GM23338 (cell line): ENCODE measurements around the gene STIM2. TPM values are rescaled to one million over a fixed set of nuclear protein-coding genes. Genes with fewer than 3 reads are reported as not detected.

Experiments
- ATAC-seq: fragments of 200-7000 bp; cut with Tn5 transposase; 3 replicates; pipeline ENCODE4 v1.9.1; 2020
- DNase-seq: peaks from one replicate; pipeline ENCODE4 v3.0.0-alpha.2; 2015; ENCODE audit warnings: low spot score
- H2AFZ ChIP-seq: fragments of 200-600 bp; sonication (generic); 2 replicates; pipeline ENCODE4 v1.8.0; 2016; ENCODE audit warnings: antibody characterized with exemption, mild to moderate bottlenecking, moderate library complexity
- H3F3A ChIP-seq: fragments of 200-600 bp; sonication (generic); replicated peaks from 2 replicates; pipeline ENCODE4 v1.8.0; 2017; ENCODE audit warnings: antibody characterized with exemption, mixed run types, low read depth
- H3K27ac ChIP-seq: fragments of 200-600 bp; sonication (generic); 2 replicates; pipeline ENCODE4 v1.6.1; 2016; ENCODE audit warnings: low read depth
- H3K27me3 ChIP-seq: fragments of 200-600 bp; sonication (generic); 2 replicates; pipeline ENCODE4 v1.8.0; 2016; ENCODE audit warnings: mild to moderate bottlenecking, mixed run types, moderate library complexity; ENCODE audit not compliant: insufficient read depth
- H3K36me3 ChIP-seq: fragments of 200-600 bp; sonication (generic); 2 replicates; pipeline ENCODE4 v1.8.0; 2016; ENCODE audit warnings: mild to moderate bottlenecking; ENCODE audit not compliant: insufficient read depth
- H3K4me1 ChIP-seq: fragments of 200-600 bp; sonication (generic); 2 replicates; pipeline ENCODE4 v1.8.0; 2016; ENCODE audit warnings: mild to moderate bottlenecking, moderate library complexity; ENCODE audit not compliant: insufficient read depth
- H3K4me2 ChIP-seq: fragments of 200-600 bp; sonication (generic); 2 replicates; pipeline ENCODE4 v1.7.1; 2017; ENCODE audit warnings: mixed run types
- H3K4me3 ChIP-seq: fragments of 200-600 bp; sonication (generic); 2 replicates; pipeline ENCODE4 v1.6.1; 2016; ENCODE audit warnings: mixed run types
- H3K79me2 ChIP-seq: fragments of 200-600 bp; sonication (generic); replicated peaks from 2 replicates; pipeline ENCODE4 v1.8.0; 2017; ENCODE audit warnings: mild to moderate bottlenecking; ENCODE audit not compliant: insufficient read depth
- H3K9me2 ChIP-seq: fragments of 200-600 bp; sonication (generic); 2 replicates; pipeline ENCODE4 v1.8.0; 2017; ENCODE audit not compliant: insufficient read depth
- H4K20me1 ChIP-seq: fragments of 200-600 bp; sonication (generic); replicated peaks from 2 replicates; pipeline ENCODE4 v1.8.0; 2017; ENCODE audit warnings: mild to moderate bottlenecking; ENCODE audit not compliant: insufficient read depth
- H3K27ac Mint-ChIP-seq: 2 replicates; pipeline ENCODE4 v1.8.0; 2020; ENCODE audit warnings: inconsistent platforms, mild to moderate bottlenecking, moderate library complexity, mixed read lengths
- H3K27me3 Mint-ChIP-seq: 3 replicates; pipeline ENCODE4 v1.8.0; 2022; ENCODE audit warnings: low read depth, mild to moderate bottlenecking, moderate library complexity, mixed read lengths, inconsistent platforms; ENCODE audit not compliant: insufficient read depth, poor library complexity
- H3K36me3 Mint-ChIP-seq: 3 replicates; pipeline ENCODE4 v1.8.0; 2021; ENCODE audit warnings: low read depth, mild to moderate bottlenecking, inconsistent platforms, moderate library complexity, mixed read lengths
- H3K4me1 Mint-ChIP-seq: 3 replicates; pipeline ENCODE4 v1.8.0; 2020; ENCODE audit warnings: mild to moderate bottlenecking, inconsistent platforms, mixed read lengths
- H3K4me3 Mint-ChIP-seq: 3 replicates; pipeline ENCODE4 v1.8.0; 2021; ENCODE audit warnings: moderate library complexity, mild to moderate bottlenecking, inconsistent platforms, mixed read lengths
- H3K9me3 Mint-ChIP-seq: 3 replicates; pipeline ENCODE4 v1.8.0; 2020; ENCODE audit warnings: moderate library complexity, mild to moderate bottlenecking, inconsistent platforms, mixed read lengths
- CREB1 ChIP-seq: fragments of 250-450 bp; sonication (Bioruptor Pico); IDR thresholded peaks from 2 replicates; pipeline ENCODE4 v1.5.0; 2020; ENCODE audit warnings: low read depth, mild to moderate bottlenecking, moderate library complexity
- POLR2AphosphoS5 ChIP-seq: IDR thresholded peaks from 2 replicates; pipeline ENCODE4 v1.6.1; 2016; ENCODE audit warnings: antibody characterized with exemption, low read depth
- ZNF331 ChIP-seq: fragments of 250-450 bp; sonication (Bioruptor Pico); IDR thresholded peaks from 2 replicates; pipeline ENCODE4 v1.5.0; 2020; ENCODE audit warnings: low read depth, mild to moderate bottlenecking, moderate library complexity
- polyA plus RNA-seq: library from polyadenylated mRNA; unstranded; fragments of >200 nt; fragmentation: Nextera tagmentation; extraction: Ambion mirVana; gene quantifications from 2 replicates; pipeline ENCODE4 v1.2.1, GENCODE V29; 2016
- total RNA-seq: library from RNA; depleted of rRNA; stranded (reverse); fragments of >200 nt; shearing (Covaris generic); gene quantifications from 2 replicates; pipeline ENCODE4 v1.2.3, GENCODE V29; 2014
- TF ChIP-seq, protein P1 (sequence below): IDR thresholded peaks from one replicate; pipeline ENCODE4 v1.6.1; 2018; ENCODE audit warnings: antibody characterized with exemption; ENCODE audit not compliant: unreplicated experiment
- TF ChIP-seq, protein P2 (sequence below), 2 experiments: fragments of 200-600 bp in 1 of 2; sonication (generic) in 1 of 2; conservative IDR thresholded peaks; 2 replicates each; pipeline versions ENCODE4 v1.5.1 to v1.6.1; 2016 to 2017; ENCODE audit warnings: antibody characterized with exemption in 2 of 2, low read depth in 2 of 2, mild to moderate bottlenecking in 2 of 2, moderate library complexity in 1 of 2
- TF ChIP-seq, protein P3 (sequence below): fragments of 250-450 bp; sonication (Bioruptor Pico); IDR thresholded peaks from 2 replicates; pipeline ENCODE4 v1.5.0; 2020; ENCODE audit warnings: mild to moderate bottlenecking, moderate library complexity

The STIM2 gene
- total and polyA plus RNA-seq, 2 experiments from 2014 or later: 13.1 to 17.8 TPM

DNA sequence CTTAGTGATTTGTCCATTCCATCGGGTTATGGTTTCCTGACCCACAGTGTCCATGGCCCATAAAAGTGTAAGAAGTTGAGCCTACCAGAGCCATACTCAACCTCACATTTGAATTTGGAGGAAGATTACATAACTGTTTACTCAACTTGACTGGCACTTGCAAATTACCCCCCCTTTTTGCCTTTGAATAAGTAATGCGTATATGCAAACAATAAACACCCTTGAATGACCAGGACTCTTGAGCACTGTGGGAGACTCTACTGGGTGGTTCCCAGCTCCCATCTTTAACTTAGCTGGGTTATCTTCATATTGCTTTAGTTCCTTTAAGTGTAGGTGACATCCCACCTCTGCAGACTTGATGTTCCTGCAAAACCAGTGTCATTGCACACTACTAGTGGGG, 30.6 kb upstream of the STIM2 start:
- Mint-ChIP-seq H3K27ac (no peak overlapping the region), H3K36me3 (no peaks in the 10 kb centered on the region), H3K4me3 (no peak overlapping the region), H3K9me3 (no peaks in the 10 kb centered on the region), H3K27me3 (no peaks in the 10 kb centered on the region), H3K4me1 (peaks cover 17% of the 10 kb centered on the region)
- no peaks in the 10 kb centered on the region for H4K20me1 ChIP-seq
- no peak for DNase-seq
- no peak for ATAC-seq
- no peak overlapping the region for H2AFZ ChIP-seq
- peaks cover 21% of the 10 kb centered on the region; the same call in 1 of the 2 replicates for H3K4me1 ChIP-seq
- H3K9me2 ChIP-seq: peaks cover 10% of the 10 kb centered on the region; the same call in 1 of the 2 replicates
- no peaks in the 10 kb centered on the region for H3K27me3 ChIP-seq
- H3K27ac ChIP-seq: no peak overlapping the region
- TF ChIP-seq ZNF331 (CRISPR knock-in tag): no peak
- no peak for TF ChIP-seq CREB1 (CRISPR knock-in tag)
- TF ChIP-seq POLR2AphosphoS5: no peak
- TF ChIP-seq, protein P1, sequence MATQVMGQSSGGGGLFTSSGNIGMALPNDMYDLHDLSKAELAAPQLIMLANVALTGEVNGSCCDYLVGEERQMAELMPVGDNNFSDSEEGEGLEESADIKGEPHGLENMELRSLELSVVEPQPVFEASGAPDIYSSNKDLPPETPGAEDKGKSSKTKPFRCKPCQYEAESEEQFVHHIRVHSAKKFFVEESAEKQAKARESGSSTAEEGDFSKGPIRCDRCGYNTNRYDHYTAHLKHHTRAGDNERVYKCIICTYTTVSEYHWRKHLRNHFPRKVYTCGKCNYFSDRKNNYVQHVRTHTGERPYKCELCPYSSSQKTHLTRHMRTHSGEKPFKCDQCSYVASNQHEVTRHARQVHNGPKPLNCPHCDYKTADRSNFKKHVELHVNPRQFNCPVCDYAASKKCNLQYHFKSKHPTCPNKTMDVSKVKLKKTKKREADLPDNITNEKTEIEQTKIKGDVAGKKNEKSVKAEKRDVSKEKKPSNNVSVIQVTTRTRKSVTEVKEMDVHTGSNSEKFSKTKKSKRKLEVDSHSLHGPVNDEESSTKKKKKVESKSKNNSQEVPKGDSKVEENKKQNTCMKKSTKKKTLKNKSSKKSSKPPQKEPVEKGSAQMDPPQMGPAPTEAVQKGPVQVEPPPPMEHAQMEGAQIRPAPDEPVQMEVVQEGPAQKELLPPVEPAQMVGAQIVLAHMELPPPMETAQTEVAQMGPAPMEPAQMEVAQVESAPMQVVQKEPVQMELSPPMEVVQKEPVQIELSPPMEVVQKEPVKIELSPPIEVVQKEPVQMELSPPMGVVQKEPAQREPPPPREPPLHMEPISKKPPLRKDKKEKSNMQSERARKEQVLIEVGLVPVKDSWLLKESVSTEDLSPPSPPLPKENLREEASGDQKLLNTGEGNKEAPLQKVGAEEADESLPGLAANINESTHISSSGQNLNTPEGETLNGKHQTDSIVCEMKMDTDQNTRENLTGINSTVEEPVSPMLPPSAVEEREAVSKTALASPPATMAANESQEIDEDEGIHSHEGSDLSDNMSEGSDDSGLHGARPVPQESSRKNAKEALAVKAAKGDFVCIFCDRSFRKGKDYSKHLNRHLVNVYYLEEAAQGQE: no peak
- TF ChIP-seq, protein P2, sequence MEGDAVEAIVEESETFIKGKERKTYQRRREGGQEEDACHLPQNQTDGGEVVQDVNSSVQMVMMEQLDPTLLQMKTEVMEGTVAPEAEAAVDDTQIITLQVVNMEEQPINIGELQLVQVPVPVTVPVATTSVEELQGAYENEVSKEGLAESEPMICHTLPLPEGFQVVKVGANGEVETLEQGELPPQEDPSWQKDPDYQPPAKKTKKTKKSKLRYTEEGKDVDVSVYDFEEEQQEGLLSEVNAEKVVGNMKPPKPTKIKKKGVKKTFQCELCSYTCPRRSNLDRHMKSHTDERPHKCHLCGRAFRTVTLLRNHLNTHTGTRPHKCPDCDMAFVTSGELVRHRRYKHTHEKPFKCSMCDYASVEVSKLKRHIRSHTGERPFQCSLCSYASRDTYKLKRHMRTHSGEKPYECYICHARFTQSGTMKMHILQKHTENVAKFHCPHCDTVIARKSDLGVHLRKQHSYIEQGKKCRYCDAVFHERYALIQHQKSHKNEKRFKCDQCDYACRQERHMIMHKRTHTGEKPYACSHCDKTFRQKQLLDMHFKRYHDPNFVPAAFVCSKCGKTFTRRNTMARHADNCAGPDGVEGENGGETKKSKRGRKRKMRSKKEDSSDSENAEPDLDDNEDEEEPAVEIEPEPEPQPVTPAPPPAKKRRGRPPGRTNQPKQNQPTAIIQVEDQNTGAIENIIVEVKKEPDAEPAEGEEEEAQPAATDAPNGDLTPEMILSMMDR (conservative IDR thresholded peaks at IDR 0.05; ENCODE audit: low read depth in 2 of 2): no peak
- TF ChIP-seq, protein P3, sequence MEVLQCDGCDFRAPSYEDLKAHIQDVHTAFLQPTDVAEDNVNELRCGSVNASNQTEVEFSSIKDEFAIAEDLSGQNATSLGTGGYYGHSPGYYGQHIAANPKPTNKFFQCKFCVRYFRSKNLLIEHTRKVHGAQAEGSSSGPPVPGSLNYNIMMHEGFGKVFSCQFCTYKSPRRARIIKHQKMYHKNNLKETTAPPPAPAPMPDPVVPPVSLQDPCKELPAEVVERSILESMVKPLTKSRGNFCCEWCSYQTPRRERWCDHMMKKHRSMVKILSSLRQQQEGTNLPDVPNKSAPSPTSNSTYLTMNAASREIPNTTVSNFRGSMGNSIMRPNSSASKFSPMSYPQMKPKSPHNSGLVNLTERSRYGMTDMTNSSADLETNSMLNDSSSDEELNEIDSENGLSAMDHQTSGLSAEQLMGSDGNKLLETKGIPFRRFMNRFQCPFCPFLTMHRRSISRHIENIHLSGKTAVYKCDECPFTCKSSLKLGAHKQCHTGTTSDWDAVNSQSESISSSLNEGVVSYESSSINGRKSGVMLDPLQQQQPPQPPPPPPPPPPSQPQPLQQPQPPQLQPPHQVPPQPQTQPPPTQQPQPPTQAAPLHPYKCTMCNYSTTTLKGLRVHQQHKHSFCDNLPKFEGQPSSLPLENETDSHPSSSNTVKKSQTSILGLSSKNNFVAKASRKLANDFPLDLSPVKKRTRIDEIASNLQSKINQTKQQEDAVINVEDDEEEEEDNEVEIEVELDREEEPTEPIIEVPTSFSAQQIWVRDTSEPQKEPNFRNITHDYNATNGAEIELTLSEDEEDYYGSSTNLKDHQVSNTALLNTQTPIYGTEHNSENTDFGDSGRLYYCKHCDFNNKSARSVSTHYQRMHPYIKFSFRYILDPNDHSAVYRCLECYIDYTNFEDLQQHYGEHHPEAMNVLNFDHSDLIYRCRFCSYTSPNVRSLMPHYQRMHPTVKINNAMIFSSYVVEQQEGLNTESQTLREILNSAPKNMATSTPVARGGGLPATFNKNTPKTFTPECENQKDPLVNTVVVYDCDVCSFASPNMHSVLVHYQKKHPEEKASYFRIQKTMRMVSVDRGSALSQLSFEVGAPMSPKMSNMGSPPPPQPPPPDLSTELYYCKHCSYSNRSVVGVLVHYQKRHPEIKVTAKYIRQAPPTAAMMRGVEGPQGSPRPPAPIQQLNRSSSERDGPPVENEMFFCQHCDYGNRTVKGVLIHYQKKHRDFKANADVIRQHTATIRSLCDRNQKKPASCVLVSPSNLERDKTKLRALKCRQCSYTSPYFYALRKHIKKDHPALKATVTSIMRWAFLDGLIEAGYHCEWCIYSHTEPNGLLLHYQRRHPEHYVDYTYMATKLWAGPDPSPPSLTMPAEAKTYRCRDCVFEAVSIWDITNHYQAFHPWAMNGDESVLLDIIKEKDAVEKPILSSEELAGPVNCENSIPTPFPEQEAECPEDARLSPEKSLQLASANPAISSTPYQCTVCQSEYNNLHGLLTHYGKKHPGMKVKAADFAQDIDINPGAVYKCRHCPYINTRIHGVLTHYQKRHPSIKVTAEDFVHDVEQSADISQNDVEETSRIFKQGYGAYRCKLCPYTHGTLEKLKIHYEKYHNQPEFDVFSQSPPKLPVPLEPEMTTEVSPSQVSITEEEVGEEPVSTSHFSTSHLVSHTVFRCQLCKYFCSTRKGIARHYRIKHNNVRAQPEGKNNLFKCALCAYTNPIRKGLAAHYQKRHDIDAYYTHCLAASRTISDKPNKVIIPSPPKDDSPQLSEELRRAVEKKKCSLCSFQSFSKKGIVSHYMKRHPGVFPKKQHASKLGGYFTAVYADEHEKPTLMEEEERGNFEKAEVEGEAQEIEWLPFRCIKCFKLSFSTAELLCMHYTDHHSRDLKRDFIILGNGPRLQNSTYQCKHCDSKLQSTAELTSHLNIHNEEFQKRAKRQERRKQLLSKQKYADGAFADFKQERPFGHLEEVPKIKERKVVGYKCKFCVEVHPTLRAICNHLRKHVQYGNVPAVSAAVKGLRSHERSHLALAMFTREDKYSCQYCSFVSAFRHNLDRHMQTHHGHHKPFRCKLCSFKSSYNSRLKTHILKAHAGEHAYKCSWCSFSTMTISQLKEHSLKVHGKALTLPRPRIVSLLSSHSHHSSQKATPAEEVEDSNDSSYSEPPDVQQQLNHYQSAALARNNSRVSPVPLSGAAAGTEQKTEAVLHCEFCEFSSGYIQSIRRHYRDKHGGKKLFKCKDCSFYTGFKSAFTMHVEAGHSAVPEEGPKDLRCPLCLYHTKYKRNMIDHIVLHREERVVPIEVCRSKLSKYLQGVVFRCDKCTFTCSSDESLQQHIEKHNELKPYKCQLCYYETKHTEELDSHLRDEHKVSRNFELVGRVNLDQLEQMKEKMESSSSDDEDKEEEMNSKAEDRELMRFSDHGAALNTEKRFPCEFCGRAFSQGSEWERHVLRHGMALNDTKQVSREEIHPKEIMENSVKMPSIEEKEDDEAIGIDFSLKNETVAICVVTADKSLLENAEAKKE (CRISPR knock-in tag): no peak
- 0 out of 2 replicates have a peak overlapping the region, but pooled peaks have one; percentile 26 for H3K4me2 ChIP-seq
- H3F3A ChIP-seq: no peaks in the 10 kb centered on the region
- no peak overlapping the region for H3K4me3 ChIP-seq
- no peaks in the 10 kb centered on the region for H3K36me3 ChIP-seq
- H3K79me2 ChIP-seq: no peaks in the 10 kb centered on the region
